Nephron (organoid): Measurements from ENCODE around the gene TTC34.

ENCODE experiments used
- H3K27ac Mint-ChIP-seq, 3 experiments: 2 replicates each; pipeline ENCODE4 v1.8.0; 2020; ENCODE audit warnings: mixed read lengths in 3 of 3, mild to moderate bottlenecking in 2 of 3, moderate library complexity in 1 of 3
- H3K27me3 Mint-ChIP-seq: 2 replicates; pipeline ENCODE4 v1.8.0; 2021; ENCODE audit warnings: low read depth, mild to moderate bottlenecking, moderate library complexity, mixed read lengths
- H3K36me3 Mint-ChIP-seq: 2 replicates; pipeline ENCODE4 v1.8.0; 2020; ENCODE audit warnings: low read depth, mixed read lengths
- H3K4me1 Mint-ChIP-seq: 2 replicates; pipeline ENCODE4 v1.8.0; 2020; ENCODE audit warnings: mixed read lengths
- H3K4me3 Mint-ChIP-seq, 3 experiments: 2 replicates each; pipeline ENCODE4 v1.8.0; 2020; ENCODE audit warnings: mild to moderate bottlenecking in 3 of 3, mixed read lengths in 3 of 3, moderate library complexity in 2 of 3
- H3K9me3 Mint-ChIP-seq: 2 replicates; pipeline ENCODE4 v1.8.0; 2020; ENCODE audit warnings: mixed read lengths
- TF ChIP-seq, protein P1 (sequence below), 3 experiments: fragments of 200-600 bp; sonication (generic); IDR thresholded peaks; one replicate each; pipeline ENCODE4 v1.5.0; 2021; ENCODE audit warnings: antibody characterized with exemption in 3 of 3; ENCODE audit not compliant: unreplicated experiment in 3 of 3

TTC34 gene

DNA sequence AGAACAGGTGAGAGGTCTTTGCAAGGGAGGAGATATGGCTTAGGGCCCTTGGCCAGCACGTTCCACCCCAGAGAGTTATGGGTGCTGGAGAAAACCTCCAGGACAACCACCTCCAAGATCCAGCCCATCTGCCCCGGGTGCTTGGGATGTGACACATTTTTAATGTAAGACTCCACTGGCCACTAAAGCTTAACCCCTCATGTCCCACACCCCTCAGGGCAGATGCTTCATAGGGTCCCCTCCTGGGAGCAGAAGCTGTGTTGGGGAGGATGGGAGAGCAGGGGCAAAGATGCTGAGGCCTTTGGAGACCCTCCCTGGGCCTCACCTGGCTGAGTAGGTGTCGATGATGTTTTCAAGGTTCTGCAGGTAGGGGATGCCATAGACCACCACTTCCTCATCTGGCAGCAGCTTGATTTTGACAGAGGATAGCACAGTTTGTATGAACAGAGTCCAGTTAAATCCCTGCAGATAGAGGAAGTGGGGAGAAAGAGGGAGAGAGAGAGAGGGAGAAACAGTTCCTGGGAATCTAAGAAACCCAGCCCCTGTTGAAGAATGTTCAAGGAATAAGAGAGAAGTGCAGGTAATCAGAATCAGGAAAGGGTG is 203.1 kb downstream of the TTC34 start:
- no peaks in the 10 kb centered on the region for H3K4me1 Mint-ChIP-seq
- no peak overlapping the region for H3K27ac Mint-ChIP-seq
- peaks cover 19% of the 10 kb centered on the region for H3K27me3 Mint-ChIP-seq
- H3K36me3 Mint-ChIP-seq = no peaks in the 10 kb centered on the region
- peaks cover 6% of the 10 kb centered on the region for H3K9me3 Mint-ChIP-seq
- no peak overlapping the region for H3K4me3 Mint-ChIP-seq
- TF ChIP-seq, protein P1, sequence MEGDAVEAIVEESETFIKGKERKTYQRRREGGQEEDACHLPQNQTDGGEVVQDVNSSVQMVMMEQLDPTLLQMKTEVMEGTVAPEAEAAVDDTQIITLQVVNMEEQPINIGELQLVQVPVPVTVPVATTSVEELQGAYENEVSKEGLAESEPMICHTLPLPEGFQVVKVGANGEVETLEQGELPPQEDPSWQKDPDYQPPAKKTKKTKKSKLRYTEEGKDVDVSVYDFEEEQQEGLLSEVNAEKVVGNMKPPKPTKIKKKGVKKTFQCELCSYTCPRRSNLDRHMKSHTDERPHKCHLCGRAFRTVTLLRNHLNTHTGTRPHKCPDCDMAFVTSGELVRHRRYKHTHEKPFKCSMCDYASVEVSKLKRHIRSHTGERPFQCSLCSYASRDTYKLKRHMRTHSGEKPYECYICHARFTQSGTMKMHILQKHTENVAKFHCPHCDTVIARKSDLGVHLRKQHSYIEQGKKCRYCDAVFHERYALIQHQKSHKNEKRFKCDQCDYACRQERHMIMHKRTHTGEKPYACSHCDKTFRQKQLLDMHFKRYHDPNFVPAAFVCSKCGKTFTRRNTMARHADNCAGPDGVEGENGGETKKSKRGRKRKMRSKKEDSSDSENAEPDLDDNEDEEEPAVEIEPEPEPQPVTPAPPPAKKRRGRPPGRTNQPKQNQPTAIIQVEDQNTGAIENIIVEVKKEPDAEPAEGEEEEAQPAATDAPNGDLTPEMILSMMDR (IDR thresholded peaks at IDR 0.05; ENCODE audit: unreplicated experiment in 3 of 3) = no peak

- H3K27ac Mint-ChIP-seq = no peak overlapping the region
Measured at GRCh38 chr1:2597441-2598328, 203.8 kb downstream of the TTC34 start.

DNA sequence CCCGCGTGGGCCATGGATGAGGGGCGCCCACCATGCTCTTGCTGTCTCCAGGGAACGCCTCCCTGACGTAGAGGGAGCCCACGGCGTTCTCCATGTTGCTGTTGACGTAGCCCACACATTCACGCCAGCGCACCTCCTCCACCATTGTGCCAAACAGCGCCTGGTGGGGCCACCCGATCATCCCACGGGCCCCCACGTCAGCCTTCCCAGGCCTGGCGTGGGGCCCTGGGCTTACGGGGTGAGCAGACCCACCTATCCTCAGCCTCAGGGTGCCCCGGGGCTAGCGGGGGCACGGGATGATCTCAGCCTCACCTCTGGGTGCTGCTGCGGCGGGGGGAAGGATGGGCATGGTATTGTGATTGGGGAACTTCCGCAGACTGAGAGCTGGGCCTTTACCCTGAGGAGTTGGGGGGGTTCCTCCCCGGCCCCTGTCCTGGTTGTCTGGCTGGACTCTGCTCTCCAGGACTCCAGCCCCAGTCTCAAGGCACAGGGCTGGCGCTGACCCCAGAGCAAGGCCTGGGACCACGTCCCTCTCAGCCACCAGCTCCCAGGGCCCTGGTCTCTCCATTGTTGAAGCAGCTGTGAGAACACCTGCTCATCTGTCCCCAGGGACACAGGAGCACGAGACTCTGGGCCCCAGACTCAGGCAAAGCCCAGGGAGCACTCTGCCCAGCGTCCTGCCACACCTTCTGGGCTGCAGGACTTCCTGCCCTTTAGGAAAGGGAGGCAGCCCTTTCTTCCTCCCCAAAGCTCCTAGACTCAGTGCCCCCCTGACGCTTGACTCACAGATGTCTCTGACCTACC is 204.8 kb downstream of the TTC34 start:
- no peaks in the 10 kb centered on the region for H3K4me1 Mint-ChIP-seq
- no peaks in the 10 kb centered on the region for H3K36me3 Mint-ChIP-seq
- TF ChIP-seq, protein P1 (IDR thresholded peaks at IDR 0.05; ENCODE audit: unreplicated experiment in 3 of 3) = no peak
- no peak overlapping the region for H3K27ac Mint-ChIP-seq
- peaks cover 8% of the 10 kb centered on the region for H3K27me3 Mint-ChIP-seq
- peaks cover 6% of the 10 kb centered on the region for H3K9me3 Mint-ChIP-seq
- no peak overlapping the region for H3K4me3 Mint-ChIP-seq

More at GRCh38 chr1:2597441-2598328, 203.8 kb downstream of the TTC34 start:
- no peaks in the 10 kb centered on the region for H3K4me1 Mint-ChIP-seq
- no peak overlapping the region for H3K4me3 Mint-ChIP-seq
- no peaks in the 10 kb centered on the region for H3K36me3 Mint-ChIP-seq
- H3K9me3 Mint-ChIP-seq = peaks cover 6% of the 10 kb centered on the region
- peaks cover 17% of the 10 kb centered on the region for H3K27me3 Mint-ChIP-seq
- TF ChIP-seq, protein P1 (IDR thresholded peaks at IDR 0.05; ENCODE audit: unreplicated experiment in 3 of 3) = no peak

DNA sequence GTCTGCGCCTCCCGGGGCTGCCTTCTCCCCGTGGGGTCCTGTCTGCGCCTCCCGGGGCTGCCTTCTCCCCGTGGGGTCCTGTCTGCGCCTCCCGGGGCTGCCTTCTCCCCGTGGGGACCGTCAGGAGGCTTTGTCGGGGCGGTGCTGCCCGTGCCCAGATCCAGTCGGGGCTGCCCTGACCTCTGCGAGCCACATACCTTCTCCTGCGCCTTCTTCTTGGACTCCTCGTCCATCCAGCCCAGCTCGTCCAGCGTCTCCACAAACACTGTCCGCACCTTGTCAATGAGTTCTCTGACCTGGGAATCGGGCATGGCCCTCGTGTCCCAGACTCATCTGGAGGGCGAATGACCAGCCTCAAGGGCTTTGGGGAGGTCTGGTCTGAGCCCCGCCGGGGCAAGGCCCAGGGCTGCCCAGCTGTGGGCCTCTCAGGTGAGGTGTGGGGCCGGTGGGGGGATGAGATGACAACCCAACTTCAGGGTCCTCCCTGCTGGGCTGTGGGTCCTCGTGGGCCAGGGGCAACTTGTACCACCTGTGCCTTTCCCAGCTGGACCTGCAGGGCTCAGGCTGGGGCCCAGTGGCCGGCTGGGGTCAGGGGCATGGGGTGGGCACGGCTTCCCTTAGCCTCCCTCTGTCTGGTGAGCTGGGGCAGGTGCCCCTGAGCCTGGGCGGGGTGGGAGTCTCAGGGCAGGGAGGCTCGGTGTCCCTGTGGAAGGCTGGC is 205.5 kb downstream of the TTC34 start:
- H3K9me3 Mint-ChIP-seq = peaks cover 6% of the 10 kb centered on the region
- TF ChIP-seq, protein P1 (IDR thresholded peaks at IDR 0.05; ENCODE audit: unreplicated experiment in 3 of 3) = no peak
- H3K4me3 Mint-ChIP-seq = no peak overlapping the region
- H3K4me1 Mint-ChIP-seq = no peaks in the 10 kb centered on the region
- peaks cover under 1% of the 10 kb centered on the region for H3K27me3 Mint-ChIP-seq
- peak overlapping the region in 1 of 3 experiments; percentile 48 for H3K27ac Mint-ChIP-seq
- H3K36me3 Mint-ChIP-seq = peaks cover 4% of the 10 kb centered on the region

DNA sequence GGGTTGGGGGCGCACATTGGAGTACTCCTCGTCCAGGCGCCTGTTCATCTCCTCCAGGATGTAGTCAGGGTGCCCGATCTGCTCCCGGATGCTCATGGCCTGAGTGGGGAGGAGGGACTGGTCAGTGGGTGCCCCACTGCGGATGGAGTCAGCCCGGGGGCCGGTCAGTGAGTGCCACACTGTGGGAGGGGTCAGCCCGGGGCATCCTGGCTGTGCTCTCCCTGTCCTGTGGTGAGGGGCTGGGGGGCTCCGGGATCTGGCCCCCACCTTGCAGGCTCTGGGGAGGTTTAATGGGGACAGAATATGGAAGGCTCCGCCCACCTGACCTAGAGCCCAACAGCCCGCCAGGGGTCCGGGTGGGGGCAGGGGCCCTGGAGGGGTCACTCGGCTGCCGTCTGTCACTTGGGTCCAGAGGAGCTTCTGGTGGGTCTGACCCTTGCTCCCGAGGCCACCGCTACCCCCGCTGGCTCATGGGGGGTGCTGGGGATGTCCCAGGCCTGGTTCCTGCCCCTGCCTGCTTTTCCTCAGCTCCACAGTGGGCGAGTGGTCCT is 206.2 kb downstream of the TTC34 start:
- Mint-ChIP-seq H3K27ac (no peak overlapping the region), H3K9me3 (peaks cover 6% of the 10 kb centered on the region), H3K4me1 (no peaks in the 10 kb centered on the region), H3K36me3 (peaks cover 4% of the 10 kb centered on the region), H3K4me3 (no peak overlapping the region), H3K27me3 (no peaks in the 10 kb centered on the region)
- TF ChIP-seq, protein P1 (IDR thresholded peaks at IDR 0.05; ENCODE audit: unreplicated experiment in 3 of 3) = no peak
